Measurements from ENCODE around the gene DOCK7. TPM values are rescaled to one million over a fixed set of nuclear protein-coding genes. Genes with fewer than 3 reads are reported as not detected.

DOCK7 gene
- total RNA-seq, 3 donors from 2014 or later, result 35.7 to 60.7 (median 49.2) TPM

- no peak overlapping the region for H3K4me3 ChIP-seq
- DNase-seq (ENCODE audit: low spot score in 2 of 2), result no peak
- no peaks in the 10 kb centered on the region for H3K9me3 ChIP-seq
- no peaks in the 10 kb centered on the region for H3K4me1 ChIP-seq
- no peaks in the 10 kb centered on the region for H3K36me3 ChIP-seq
- TF ChIP-seq POLR2AphosphoS5 (IDR thresholded peaks at IDR 0.05) (no peak), CTCF (IDR thresholded peaks at IDR 0.05) (no peak), POLR2A (IDR thresholded peaks at IDR 0.05) (no peak)
- no peak overlapping the region for H3K27ac ChIP-seq
- H3K27me3 ChIP-seq, result no peaks in the 10 kb centered on the region
- intact Hi-C loops (cut with DNase I; ENCODE audit: low total_unique reads), result no loop called here
Measured at GRCh38 chr1:62672029-62672428, 16.2 kb downstream of the DOCK7 start.

- H3K4me3 ChIP-seq, result no peak overlapping the region
- no peak for DNase-seq (ENCODE audit: low spot score in 2 of 2)
- H3K27ac ChIP-seq, result no peak overlapping the region
- H3K36me3 ChIP-seq, result no peaks in the 10 kb centered on the region
- intact Hi-C loops (cut with DNase I; ENCODE audit: low total_unique reads), result loop anchor here (10.0 kb wide), 1 partner anchor 610 kb away; no protein-coding TSS in a partner anchor
- no peaks in the 10 kb centered on the region for H3K4me1 ChIP-seq
- H3K9me3 ChIP-seq, result no peaks in the 10 kb centered on the region
- TF ChIP-seq POLR2AphosphoS5 (IDR thresholded peaks at IDR 0.05) (no peak), POLR2A (IDR thresholded peaks at IDR 0.05) (no peak), CTCF (IDR thresholded peaks at IDR 0.05) (no peak)
- no peaks in the 10 kb centered on the region for H3K27me3 ChIP-seq
Measured at GRCh38 chr1:62654744-62655143, 33.4 kb downstream of the DOCK7 start.

DNA sequence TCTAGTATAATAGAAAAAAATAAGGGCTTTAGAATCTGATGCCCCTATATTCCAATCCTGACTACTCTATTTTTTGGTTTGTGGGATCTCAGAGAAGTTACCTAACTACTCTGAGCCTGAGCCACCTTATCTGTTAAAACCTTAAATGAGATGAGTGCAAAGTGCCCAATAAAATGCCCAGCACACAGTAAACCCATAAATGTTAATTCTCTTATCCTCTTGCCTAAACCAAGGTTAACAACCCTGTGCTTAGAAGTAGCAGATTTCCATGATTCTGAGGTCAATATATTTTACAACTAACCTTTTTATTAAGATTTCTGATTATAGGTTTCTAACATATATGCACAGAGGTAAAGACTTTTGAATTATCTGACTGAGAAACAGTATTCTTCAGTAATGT lies 35.8 kb downstream of the DOCK7 start:
- no peak for DNase-seq (ENCODE audit: low spot score in 2 of 2)
- no peaks in the 10 kb centered on the region for H3K9me3 ChIP-seq
- H3K27ac ChIP-seq, result no peak overlapping the region
- H3K27me3 ChIP-seq, result no peaks in the 10 kb centered on the region
- H3K4me1 ChIP-seq, result no peaks in the 10 kb centered on the region
- H3K36me3 ChIP-seq, result no peaks in the 10 kb centered on the region
- TF ChIP-seq CTCF (IDR thresholded peaks at IDR 0.05) (no peak), POLR2A (IDR thresholded peaks at IDR 0.05) (no peak), POLR2AphosphoS5 (IDR thresholded peaks at IDR 0.05) (no peak)
- intact Hi-C loops (cut with DNase I; ENCODE audit: low total_unique reads), result loop anchor here (10.0 kb wide), 1 partner anchor 612 kb away; no protein-coding TSS in a partner anchor
- H3K4me3 ChIP-seq, result no peak overlapping the region

DNA sequence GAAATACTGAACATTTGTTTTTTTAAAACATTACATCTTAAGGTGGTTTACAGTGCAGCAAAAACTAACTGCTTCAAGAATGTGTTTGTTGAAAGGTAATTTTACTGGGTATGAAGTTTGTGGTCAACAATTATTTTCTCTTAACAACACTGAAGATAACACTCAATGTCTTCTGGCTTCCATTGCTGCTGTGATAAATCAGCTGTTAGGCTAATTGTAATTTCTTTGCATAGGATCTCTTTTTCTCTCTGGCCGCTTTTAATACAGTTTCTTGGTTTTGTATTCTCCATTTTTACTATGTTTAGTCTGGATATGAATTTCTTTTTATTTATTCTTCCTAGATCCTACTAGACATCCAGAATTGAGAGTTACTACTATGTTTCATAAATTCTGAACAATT lies 44.9 kb downstream of the DOCK7 start:
- DNase-seq (ENCODE audit: low spot score in 2 of 2), result no peak
- Histone ChIP-seq H3K9me3 (no peaks in the 10 kb centered on the region), H3K4me1 (no peaks in the 10 kb centered on the region), H3K27me3 (no peaks in the 10 kb centered on the region), H3K4me3 (no peak overlapping the region), H3K36me3 (no peaks in the 10 kb centered on the region), H3K27ac (no peak overlapping the region)
- no peak for TF ChIP-seq CTCF (IDR thresholded peaks at IDR 0.05)
- no peak for TF ChIP-seq POLR2A (IDR thresholded peaks at IDR 0.05)
- no peak for TF ChIP-seq POLR2AphosphoS5 (IDR thresholded peaks at IDR 0.05)
- intact Hi-C loops (cut with DNase I; ENCODE audit: low total_unique reads), result no loop called here

- Histone ChIP-seq H3K4me1 (no peaks in the 10 kb centered on the region), H3K27ac (no peak overlapping the region), H3K36me3 (peaks cover 7% of the 10 kb centered on the region), H3K9me3 (peaks cover 0 to 9% of the 10 kb centered on the region in 2 donors), H3K4me3 (no peak overlapping the region), H3K27me3 (no peaks in the 10 kb centered on the region)
- TF ChIP-seq POLR2AphosphoS5 (IDR thresholded peaks at IDR 0.05), result no peak
- TF ChIP-seq CTCF (IDR thresholded peaks at IDR 0.05), result no peak
- TF ChIP-seq POLR2A (IDR thresholded peaks at IDR 0.05), result no peak
- DNase-seq (ENCODE audit: low spot score in 2 of 2), result no peak
- intact Hi-C loops (cut with DNase I; ENCODE audit: low total_unique reads), result no loop called here
Measured at GRCh38 chr1:62637392-62638105, 50.6 kb downstream of the DOCK7 start.

Measured in breast epithelium (tissue), 4 donors.